TTC549 (cell line): ENCODE data around the gene EFNA3.

Source experiments
- FAIRE-seq: peaks from 2 replicates; lab custom pipeline; 2012; peaks lifted over from hg19 to GRCh38; lab: Jason Lieb, UNC

The EFNA3 gene

GRCh38 chr1:155068599-155068998 lies 10.0 kb upstream of the EFNA3 start:
- FAIRE-seq, result no peak

GRCh38 chr1:155069551-155070157 lies 9.0 kb upstream of the EFNA3 start:
- no peak for FAIRE-seq

- FAIRE-seq, result no peak
These were observed 8.4 kb upstream of the EFNA3 start for GRCh38 chr1:155070158-155070621.

- no peak for FAIRE-seq
These were observed 7.7 kb upstream of the EFNA3 start for GRCh38 chr1:155070721-155071569.

GRCh38 chr1:155071701-155072100 lies 6.9 kb upstream of the EFNA3 start:
- no peak for FAIRE-seq

GRCh38 chr1:155072531-155073289 lies 5.9 kb upstream of the EFNA3 start:
- no peak for FAIRE-seq

- FAIRE-seq, result no peak
These were observed 5.0 kb upstream of the EFNA3 start for GRCh38 chr1:155073377-155074242.

GRCh38 chr1:155075535-155075934 lies 3.1 kb upstream of the EFNA3 start:
- FAIRE-seq, result no peak

- FAIRE-seq, result no peak
These were observed 2.3 kb upstream of the EFNA3 start for GRCh38 chr1:155076371-155076770.

- FAIRE-seq, result no peak
These were observed 1.3 kb upstream of the EFNA3 start for GRCh38 chr1:155077346-155077745.

- no peak for FAIRE-seq
These were observed 735 bp upstream of the EFNA3 start for GRCh38 chr1:155077758-155078445.

- FAIRE-seq, result no peak
These were observed 511 bp downstream of the EFNA3 start for GRCh38 chr1:155079210-155079486.

GRCh38 chr1:155079487-155080311 lies 1.1 kb downstream of the EFNA3 start:
- no peak for FAIRE-seq

GRCh38 chr1:155080312-155081228 lies 1.9 kb downstream of the EFNA3 start:
- FAIRE-seq, result no peak

GRCh38 chr1:155081472-155082300 lies 3.0 kb downstream of the EFNA3 start:
- FAIRE-seq, result no peak

- FAIRE-seq, result no peak
These were observed 3.8 kb downstream of the EFNA3 start for GRCh38 chr1:155082301-155083051.

- FAIRE-seq, result no peak
These were observed 4.5 kb downstream of the EFNA3 start for GRCh38 chr1:155083052-155083541.
